NCI-H2227 treated with DMSO at 0.1 percent for 48 hours (cell line): Measurements from ENCODE around the gene NPAS2.

Experiments used
- DNase-seq: peaks from one replicate; lab custom pipeline; 2025; lab: John Stamatoyannopoulos, UW

NPAS2 gene

DNA sequence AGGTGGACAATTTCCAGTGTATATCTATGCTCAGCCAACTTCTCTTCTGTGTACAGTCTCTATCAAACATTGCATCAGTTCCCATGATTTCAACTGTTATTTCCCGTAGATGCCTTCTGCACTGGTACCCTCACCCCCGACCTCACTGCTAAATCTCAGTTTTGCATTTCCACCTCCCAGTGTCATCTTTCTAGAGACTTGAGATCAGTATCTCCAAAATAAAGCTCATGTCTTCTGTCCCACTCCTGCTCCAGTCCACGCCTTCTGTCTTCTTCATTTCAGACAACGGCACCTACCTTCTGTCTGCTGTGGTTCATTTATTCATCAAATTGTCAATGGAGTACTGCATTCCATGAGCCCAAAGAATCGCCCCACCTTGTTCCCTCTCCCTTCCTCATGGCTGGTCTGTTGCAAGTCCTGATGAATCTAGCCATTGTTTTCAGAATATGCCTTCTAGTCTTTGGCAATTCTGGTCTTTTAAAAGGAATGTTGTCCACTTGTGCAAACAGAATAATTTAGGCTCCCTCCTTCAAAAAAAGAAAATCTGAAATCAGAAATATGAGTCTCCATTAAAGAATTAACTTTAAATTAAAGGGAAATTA, 23.3 kb upstream of the NPAS2 start:
- DNase-seq = no peak

DNA sequence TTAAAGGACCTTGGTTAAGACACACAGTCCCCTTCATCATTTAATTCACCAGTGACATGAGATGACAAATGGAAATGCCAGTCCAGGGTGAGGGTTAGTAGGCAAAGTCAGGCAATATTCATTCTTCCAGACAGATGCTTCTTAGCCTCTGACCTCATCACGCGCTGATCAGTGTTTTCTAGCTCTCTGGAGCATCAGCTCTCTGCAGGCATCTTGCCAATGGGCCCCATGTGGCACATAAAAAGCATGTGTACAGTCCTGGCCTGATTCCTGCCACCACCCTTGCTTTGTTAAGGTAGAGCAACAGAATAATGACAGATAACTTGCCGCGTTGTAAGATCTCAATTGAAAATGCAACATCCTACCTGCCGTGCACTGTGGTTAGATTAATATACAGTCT, 20.3 kb upstream of the NPAS2 start:
- peak; percentile 82 for DNase-seq

GRCh38 chr2:100800915-100801314, 19.0 kb upstream of the NPAS2 start:
- DNase-seq = no peak

- DNase-seq = no peak
Measured at GRCh38 chr2:100801402-100801801, 18.5 kb upstream of the NPAS2 start.

DNA sequence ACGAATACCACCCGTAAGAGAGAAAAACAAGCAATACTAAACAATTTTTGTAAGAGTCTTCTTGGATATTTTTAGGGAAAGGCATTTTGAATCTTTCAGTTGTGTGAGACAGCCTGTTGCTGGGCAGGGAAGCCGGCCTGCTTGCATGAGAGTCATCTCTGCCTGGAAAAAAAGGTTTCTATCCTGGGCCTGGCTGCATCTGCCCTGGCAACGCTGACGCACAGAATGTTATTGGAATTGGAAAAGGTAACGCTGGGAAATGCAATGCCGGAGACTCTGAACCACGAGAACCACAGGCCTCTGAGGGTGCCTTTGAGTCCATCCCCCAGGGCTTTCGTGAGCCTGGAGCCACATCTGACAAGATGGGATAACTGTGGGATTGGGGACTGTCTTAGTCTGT, 17.9 kb upstream of the NPAS2 start:
- DNase-seq = no peak

DNA sequence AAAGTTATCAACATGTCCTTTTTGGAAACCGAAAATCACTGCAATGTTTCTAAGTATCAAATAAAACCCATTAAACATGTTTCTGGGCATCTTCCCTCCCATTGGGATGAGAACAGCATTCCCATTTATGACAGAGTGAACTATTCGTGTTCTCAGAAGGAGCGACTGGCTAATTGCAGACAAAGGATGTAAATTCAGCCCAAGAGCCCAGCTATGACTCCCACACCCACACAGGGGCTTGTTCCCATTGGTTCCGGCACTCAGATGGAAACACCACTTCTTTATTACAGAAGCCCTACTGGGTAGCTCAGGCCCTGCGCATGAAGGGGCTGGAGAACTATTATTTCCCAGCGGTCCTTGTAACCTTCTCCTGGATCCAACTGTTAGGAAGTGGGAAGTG, 16.6 kb upstream of the NPAS2 start:
- DNase-seq = no peak

- DNase-seq = no peak
Measured at GRCh38 chr2:100806550-100806949, 13.4 kb upstream of the NPAS2 start.

- DNase-seq = no peak
Measured at GRCh38 chr2:100807707-100808106, 12.2 kb upstream of the NPAS2 start.

GRCh38 chr2:100808582-100808981, 11.4 kb upstream of the NPAS2 start:
- DNase-seq = no peak

DNA sequence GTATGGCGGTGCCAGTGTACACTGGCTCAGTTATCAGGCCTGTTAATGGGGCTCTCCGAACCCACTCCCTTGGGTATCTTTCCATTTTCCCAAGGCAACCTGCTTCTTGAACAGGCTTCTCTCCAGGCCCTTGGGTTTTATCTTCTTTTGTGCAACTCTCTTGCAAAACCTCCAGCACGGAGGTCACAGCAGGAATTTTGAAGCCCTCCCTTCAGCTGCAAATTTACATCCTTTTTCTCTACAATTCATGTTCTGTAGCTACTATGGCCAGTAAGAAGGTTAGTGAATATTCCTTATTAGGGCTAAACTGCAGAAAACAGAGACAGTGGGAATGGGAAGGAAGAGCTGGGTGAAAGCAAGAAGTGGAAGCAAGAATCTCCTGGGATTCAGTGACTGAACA, 10.4 kb upstream of the NPAS2 start:
- no peak for DNase-seq

- DNase-seq = no peak
Measured at GRCh38 chr2:100810603-100811145, 9.3 kb upstream of the NPAS2 start.

DNA sequence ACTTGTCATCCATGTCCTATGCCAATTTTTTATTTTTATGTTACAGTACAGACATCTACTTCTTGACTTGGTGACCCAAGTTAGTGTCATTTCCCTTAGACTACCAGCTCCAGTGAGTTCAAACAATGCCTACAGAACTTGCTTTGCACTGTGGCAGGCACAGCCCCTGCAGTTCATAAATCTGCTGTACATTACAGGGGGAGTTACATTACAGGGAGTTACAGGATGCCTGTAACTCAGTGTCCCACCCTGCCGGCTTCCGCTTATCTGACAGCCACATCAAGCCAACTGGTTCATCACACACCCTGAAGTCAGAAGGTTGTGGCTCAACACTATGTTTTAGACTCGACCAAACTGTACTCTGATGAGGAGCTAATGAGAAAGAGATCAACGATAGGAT, 7.8 kb upstream of the NPAS2 start:
- DNase-seq = no peak

- DNase-seq = no peak
Measured at GRCh38 chr2:100812573-100812972, 7.4 kb upstream of the NPAS2 start.

DNA sequence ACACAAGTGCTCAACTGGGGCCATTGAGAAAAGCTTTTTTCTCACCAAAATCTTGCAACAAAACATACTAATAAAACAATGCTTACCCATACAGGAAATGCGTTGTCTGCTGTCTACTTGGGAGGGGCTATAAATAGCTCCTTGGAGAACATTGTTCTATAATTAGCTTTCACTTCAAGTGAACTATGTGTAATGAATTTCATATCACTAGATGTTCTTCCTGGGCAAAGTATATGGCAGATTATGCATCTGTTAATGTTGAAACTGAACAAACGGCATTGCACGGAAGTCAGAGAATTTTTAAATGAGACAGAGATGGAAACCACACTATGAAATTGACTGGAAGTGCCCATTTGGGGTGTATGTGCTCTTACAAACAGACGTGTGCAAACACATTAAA, 6.4 kb upstream of the NPAS2 start:
- DNase-seq = no peak

DNA sequence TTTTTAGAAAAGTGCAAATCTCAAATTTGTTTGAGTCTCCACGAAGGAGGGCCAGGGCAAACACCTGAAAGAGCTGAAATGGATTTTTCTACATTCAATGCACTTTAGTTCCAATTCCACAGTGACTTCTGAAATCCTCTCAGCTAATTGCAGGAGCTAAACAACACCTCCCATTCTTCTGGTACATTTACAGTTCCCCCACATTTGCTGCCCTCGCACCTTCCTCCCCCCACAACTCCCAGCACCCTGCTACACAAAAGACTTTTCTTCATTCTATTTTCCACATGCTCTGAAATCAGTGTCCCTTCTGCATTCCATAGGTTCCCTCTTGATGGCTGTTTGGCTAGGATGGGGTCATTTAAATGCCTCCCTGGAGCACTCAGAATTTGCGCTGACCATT, 5.9 kb upstream of the NPAS2 start:
- no peak for DNase-seq

DNA sequence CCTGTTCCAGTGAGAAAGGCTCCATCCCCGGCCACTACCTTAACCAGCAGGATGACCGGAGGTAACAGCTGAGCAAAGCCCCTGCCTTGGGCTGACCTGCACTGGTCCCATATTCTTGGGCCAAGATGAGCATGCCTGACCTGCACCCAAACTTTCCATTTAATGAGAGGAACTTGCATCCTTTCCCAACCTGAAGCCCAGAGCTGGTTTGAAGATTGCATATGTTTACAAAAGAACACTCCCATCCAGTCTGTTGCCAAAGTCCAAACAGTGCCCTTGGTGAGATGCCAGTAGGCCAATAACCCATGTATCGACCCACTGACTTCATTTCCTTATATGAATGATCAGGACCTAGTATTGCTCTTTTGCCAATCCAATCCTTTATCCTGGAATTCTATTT, 5.5 kb upstream of the NPAS2 start:
- no peak for DNase-seq

- no peak for DNase-seq
Measured at GRCh38 chr2:100817388-100817985, 2.5 kb upstream of the NPAS2 start.

GRCh38 chr2:100818003-100818605, 1.8 kb upstream of the NPAS2 start:
- no peak for DNase-seq

DNA sequence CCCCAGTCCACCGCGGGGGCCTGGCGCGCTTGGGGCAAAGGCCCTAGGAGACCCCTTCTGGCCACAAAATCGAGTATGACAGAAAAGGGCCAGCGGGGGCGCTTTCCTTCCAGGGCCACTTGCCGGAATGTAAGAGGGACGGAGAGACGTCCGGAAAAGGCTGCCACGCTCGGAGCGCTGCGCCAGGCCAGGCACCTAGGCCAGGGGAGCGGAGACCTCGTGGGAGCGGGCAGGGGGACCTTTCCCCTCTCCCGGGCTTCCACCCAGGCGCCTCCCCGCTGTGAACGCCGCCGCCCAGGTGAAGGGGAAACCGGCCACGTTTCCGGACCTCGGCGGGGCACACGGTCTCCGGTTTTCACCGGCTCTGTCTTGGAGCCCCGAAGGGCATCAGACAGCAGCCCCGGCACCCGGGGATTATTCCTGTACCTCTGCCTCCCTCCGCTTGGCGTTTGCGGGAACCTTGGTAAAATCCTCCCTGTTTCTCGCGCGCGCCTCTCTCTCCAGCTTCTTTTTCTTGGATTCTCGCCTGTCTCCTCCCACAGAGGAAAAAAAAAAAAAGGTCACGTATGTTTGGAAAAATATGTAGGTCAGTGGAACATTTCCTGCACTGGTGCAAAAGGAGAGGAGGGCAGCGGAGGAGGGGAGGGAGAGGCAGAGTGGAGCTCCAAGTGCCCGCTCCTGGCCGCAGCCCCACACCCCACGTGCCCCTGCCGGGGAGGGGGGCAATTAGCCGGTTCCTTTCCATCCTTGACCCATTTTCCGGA, 1.2 kb upstream of the NPAS2 start:
- DNase-seq = no peak

GRCh38 chr2:100820273-100820522, 259 bp downstream of the NPAS2 start:
- DNase-seq = no peak

- DNase-seq = no peak
Measured at GRCh38 chr2:100820523-100821254, 750 bp downstream of the NPAS2 start.

- DNase-seq = no peak
Measured at GRCh38 chr2:100821255-100821910, 1.4 kb downstream of the NPAS2 start.
